GM18858 (cell line): ENCODE data around the gene VPS50.
A peak's percentile ranks its signal among the peaks of the same experiment; 100 is the strongest.
"Not testable (repeated sequence)": the region's sequence is repeated elsewhere in the genome, so short reads cannot be mapped to it uniquely, and the experiment has no call there.

Experiments
- ATAC-seq: cut with Tn5 transposase; IDR thresholded peaks from one replicate; pipeline ENCODE4 v1.9.1; 2021; ENCODE audit not compliant: unreplicated experiment

The VPS50 gene

GRCh38 chr7:93331706-93332105 lies 99.5 kb downstream of the VPS50 start:
- ATAC-seq, result no peak

GRCh38 chr7:93332172-93332571 lies 100.0 kb downstream of the VPS50 start:
- ATAC-seq, result no peak

- ATAC-seq, result no peak
Observed at GRCh38 chr7:93337052-93337451, 104.9 kb downstream of the VPS50 start.

GRCh38 chr7:93342178-93342577 lies 110.0 kb downstream of the VPS50 start:
- not testable (repeated sequence) for ATAC-seq

GRCh38 chr7:93350338-93350737 lies 118.2 kb downstream of the VPS50 start:
- no peak for ATAC-seq

- ATAC-seq, result no peak
Observed at GRCh38 chr7:93352881-93353280, 120.7 kb downstream of the VPS50 start.

- no peak for ATAC-seq
Observed at GRCh38 chr7:93354815-93355214, 122.6 kb downstream of the VPS50 start.

GRCh38 chr7:93359520-93360198 lies 127.5 kb downstream of the VPS50 start:
- ATAC-seq, result no peak

GRCh38 chr7:93361853-93362252 lies 129.7 kb downstream of the VPS50 start:
- ATAC-seq, result no peak

GRCh38 chr7:93364806-93365205 lies 132.6 kb downstream of the VPS50 start:
- ATAC-seq, result no peak

GRCh38 chr7:93365341-93365740 lies 133.2 kb downstream of the VPS50 start:
- ATAC-seq, result no peak

- no peak for ATAC-seq
Observed at GRCh38 chr7:93366816-93367215, 134.7 kb downstream of the VPS50 start.

GRCh38 chr7:93367254-93367653 lies 135.1 kb downstream of the VPS50 start:
- ATAC-seq, result no peak

GRCh38 chr7:93370937-93371336 lies 138.8 kb downstream of the VPS50 start:
- not testable (repeated sequence) for ATAC-seq

GRCh38 chr7:93373537-93373936 lies 141.4 kb downstream of the VPS50 start:
- ATAC-seq, result no peak

- ATAC-seq, result peak; percentile 49
Observed at GRCh38 chr7:93374345-93374940, 142.3 kb downstream of the VPS50 start.

- no peak for ATAC-seq
Observed at GRCh38 chr7:93375603-93376002, 143.4 kb downstream of the VPS50 start.

- ATAC-seq, result peak; percentile 49
Observed at GRCh38 chr7:93378131-93378760, 146.1 kb downstream of the VPS50 start.

GRCh38 chr7:93382362-93382761 lies 150.2 kb downstream of the VPS50 start:
- no peak for ATAC-seq

GRCh38 chr7:93390660-93391059 lies 158.5 kb downstream of the VPS50 start:
- ATAC-seq, result no peak

- ATAC-seq, result no peak
Observed at GRCh38 chr7:93392984-93393383, 160.8 kb downstream of the VPS50 start.

- ATAC-seq, result no peak
Observed at GRCh38 chr7:93399642-93400041, 167.5 kb downstream of the VPS50 start.
